IPS DF 19.7 (cell line): ENCODE results near the gene TDRD12.
"Not testable (repeated sequence)": the region's sequence is repeated elsewhere in the genome, so short reads cannot be mapped to it uniquely, and the experiment has no call there.

Experiments used
- DNase-seq: peaks from one replicate; pipeline ENCODE4 v3.0.0-alpha.2; 2013; ENCODE audit warnings: low read depth, low spot score

The TDRD12 gene

DNA sequence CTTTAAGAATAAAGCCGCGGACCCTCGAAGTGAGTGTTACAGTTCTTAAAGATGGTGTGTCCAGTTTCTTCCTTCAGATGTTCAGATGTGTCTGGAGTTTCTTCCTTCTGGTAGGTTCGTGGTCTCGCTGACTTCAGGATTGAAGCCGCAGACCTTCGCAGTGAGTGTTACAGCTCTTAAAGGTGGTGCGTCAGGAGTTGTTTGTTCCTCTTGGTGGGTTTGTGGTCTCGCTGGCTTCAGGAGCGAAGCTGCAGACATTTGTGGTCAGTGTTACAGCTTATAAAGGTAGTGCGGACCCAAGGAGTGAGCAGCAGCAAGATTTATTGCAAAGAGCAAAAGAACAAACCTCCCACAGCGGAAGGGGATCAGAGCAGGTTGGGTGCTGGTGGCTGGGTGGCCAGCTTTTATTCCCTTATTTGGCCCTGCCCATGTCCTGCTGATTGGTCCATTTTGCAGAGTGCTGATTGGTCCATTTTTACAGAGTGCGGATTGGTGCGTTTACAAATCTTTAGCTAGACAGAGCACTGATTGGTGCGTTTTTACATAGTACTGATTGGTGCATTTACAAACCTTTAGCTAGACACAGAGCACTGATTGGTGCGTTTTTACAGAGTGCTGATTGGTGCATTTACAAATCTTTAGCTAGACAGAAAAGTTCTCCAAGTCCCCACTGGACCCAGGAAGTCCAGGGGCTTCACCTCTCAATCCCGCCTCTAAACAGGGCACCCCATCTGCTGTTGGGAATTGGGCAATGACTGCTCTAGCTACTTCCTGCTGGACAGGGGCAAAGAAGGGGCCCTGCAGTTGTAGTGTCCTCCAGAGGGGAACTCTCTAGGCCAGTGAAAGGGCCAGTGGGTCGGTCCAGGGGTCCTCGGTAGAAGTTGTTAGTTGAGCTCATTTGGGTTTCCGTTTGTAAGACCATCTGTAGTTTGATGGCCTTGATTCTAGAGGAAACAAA is 26.1 kb upstream of the TDRD12 start:
- DNase-seq = not testable (repeated sequence)

DNA sequence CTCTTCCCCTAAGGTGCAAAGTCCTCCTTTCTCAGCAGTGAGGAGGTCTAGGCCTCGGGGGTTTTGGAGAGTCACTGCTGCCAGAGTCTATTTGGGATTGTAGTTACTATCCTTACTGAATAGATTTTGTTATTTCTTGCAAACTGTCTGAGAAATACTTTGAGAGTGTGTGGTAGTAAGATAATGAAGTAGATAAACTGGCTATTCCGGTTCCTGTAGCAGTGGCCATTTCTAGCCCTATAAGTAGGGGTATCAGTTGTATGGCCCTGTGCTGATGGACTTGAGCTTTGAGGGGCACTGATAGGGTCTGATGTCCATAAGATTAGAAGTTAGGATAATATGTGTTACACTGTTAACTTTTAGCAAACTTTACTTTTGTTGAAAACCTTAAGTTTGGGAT is 25.3 kb upstream of the TDRD12 start:
- not testable (repeated sequence) for DNase-seq

DNA sequence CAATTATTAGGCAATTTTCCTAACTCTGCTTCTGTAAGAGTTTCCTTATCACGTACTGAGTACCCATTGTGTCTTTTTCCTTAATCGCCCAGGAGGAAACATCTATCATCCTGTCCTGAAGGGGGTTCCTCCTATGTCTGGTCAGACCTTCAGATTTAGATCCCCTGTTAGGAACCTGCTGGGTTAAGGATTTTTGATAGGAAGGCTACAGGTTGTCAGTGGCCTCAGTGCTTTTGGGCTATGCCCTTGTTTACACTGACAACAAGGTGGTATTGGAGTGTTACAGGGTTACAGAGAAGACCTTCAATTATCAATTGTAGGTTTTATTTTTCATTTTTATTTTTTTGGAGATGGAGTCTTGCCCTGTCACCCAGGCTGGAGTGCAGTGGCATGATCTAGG is 24.7 kb upstream of the TDRD12 start:
- DNase-seq = not testable (repeated sequence)

GRCh38 chr19:32695506-32695905 is 24.1 kb upstream of the TDRD12 start:
- DNase-seq = not testable (repeated sequence)

DNA sequence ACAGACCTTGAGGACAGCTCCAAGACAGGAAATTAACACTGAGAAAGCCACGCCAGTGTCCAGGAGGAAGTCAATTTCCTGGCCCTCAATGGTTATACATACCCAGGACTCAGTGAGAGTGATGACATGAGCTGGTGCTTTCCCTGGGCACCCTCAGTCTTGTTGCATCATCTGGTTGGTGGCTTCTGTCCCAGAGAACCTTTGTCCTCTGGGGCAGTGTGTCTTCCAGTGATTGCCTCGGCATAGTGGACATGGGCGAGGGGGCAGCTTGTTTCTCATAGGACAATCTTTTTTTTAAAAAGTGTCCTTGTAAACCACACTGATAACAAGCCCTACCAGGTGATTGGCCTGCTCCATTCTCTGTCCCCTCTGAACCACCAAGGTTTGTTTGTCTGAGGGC is 22.8 kb upstream of the TDRD12 start:
- DNase-seq = not testable (repeated sequence)

DNA sequence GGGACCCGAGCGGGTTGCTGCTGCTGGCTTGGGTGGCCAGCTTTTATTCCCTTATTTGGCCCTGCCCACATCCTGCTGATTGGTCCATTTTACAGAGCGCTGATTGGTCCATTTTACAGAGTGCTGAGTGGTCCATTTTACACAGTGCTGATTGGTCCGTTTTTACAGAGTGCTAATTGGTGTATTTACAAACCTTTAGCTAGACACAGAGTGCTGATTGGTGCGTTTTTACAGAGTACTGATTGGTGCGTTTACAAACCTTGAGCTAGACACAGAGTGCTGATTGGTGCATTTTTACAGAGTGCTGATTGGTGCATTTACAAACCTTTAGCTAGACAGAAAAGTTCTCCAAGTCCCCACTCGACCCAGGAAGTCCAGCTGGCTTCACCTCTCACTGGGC is 19.4 kb upstream of the TDRD12 start:
- DNase-seq = not testable (repeated sequence)

DNA sequence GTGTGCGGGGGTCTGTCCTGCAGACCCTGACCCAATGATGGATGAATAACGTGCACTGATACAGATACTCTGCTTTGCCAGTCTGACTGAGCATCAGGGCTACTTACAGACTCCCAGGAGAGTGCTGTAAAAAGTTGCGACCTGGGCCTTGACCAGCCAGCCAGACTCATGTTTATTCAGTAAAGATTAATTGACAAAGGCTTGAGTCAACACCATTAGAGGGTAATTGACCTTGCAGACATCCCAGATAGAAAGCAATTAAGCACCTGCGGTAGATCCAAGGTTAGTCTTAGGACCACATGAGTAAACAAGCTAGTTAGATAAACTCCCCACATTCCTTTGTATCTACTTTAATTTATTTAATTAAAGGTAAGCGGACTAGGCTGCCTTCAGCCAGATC is 17.6 kb upstream of the TDRD12 start:
- no peak for DNase-seq

DNA sequence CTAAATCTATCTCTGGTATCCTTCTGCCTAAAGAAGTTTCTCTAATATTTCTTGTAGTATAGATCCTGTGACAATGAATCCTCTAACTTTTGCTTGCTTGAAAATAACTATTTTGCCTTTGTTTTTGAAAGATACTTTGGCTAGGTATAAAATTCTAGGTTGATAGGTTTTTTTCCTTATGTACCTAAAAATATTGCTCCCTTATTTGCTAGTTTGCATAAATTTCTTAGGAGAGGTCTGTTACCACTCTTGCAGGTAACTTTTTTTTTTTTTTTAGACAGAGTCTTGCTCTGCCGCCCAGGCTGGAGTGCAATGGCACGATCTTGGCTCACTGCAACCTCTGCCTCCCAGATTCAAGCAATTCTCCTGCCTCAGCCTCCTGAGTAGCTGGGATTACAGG is 15.6 kb upstream of the TDRD12 start:
- not testable (repeated sequence) for DNase-seq

DNA sequence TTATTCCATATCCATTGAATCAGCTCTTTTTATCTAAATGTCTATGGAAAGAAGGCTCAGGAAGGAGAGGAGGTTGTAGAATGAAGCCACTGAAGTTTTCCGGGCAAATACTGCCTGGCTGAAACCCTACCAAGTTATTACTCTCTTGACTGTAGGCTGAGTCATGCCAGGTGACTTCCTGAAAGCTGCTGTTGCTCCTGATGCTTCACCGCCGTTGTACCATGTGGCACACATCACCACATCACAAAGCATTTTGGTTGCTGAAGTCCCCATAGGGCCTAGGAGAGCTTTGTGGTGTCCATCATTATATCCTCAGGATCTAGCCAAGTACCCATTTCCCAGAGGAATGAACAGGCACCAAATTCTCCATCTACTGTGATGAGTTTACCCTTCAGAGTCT is 11.1 kb upstream of the TDRD12 start:
- no peak for DNase-seq

DNA sequence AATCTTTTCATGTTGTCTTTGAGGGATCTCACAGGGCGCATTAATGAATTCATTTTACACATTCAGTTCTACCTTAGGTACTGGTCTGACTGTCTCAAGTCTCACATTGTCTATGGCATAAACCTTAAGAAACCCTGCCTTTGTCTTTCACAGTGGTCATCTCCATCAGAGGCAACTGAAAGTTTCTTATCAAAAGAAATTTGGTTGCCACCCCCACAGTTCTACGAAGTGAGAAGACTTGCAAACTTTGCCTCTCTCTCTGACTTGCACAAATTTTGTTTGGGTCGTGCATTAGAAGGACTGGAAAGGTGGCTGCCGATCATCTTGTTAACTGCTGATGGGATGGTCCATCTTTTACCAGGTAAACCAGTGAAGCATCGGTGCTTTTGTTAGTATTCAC is 10.5 kb upstream of the TDRD12 start:
- no peak for DNase-seq

DNA sequence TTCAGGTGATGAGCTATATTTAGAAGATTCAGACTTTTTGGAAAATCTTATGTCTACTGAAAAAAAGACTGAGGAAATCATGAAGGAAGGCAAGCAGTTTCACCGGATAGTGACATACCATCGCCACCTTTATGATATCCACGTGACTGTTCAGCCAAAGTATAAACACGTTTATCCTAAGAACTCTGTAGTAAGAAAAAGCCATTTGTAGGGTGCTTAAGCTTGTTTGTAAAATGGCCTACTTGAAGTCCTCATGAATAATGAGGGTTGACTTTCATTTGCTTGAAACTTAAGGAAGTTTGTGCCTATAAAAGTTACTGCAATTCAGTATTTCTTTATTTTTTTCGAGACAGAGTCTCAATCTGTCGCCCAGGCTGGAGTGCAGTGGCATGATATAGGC is 7.8 kb upstream of the TDRD12 start:
- no peak for DNase-seq

DNA sequence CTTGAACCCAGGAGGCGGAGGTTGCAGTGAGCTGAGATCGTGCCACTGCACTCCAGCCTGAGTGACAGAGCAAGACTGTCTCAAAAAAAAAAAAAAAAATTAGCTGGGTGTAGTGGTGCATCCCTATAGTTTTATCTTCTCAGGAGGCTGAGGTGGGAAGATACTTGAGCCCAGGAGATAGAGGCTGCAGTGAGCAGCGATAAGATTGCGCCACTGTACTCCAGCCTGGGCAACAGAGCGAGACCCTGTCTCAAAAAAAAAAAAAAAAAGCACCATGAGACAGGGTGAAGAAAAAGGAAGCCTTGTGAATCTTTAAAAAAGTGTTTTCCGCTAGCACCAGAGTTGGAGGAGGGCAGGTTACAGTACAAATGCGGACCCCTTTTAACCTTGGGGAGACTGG is 3.4 kb upstream of the TDRD12 start:
- not testable (repeated sequence) for DNase-seq

GRCh38 chr19:32717496-32717895 is 2.1 kb upstream of the TDRD12 start:
- no peak for DNase-seq

DNA sequence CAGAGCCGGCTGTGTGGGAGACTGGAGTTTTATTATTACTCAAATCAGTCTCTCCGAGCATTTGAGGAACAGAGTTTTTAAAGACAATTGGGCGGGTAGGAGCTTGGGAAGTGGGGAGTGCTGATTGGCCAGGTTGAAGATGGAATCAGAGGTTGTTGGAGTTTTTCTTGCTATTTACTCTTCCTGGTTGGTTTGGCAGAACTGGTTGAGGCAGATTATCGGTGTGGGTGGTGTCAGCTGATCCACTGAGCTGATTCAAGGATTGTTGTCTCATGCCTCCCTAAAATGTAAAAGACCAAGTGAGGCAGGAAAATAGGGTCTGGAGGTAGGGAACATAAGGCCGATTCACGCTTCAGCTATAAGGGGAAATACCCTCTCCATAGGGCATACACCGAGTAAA is 1.3 kb upstream of the TDRD12 start:
- DNase-seq = no peak

- DNase-seq = no peak
Observed at GRCh38 chr19:32720216-32720935, 809 bp downstream of the TDRD12 start.

DNA sequence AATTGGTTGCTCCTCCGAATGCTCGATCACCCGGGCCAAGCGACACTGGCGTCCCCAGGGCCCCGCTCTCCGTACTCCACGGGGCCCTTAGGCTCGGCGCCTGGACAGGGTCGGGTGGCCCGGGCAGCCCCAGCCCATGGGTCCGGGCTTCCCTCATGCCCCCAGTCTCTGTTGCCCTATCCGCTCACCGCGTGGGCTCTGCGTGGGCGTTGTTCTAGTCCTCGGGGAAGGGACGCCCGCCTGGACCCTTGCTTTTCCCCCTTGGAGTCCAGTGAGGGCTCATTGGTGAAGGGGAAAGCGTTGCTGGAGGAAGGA is 1.3 kb downstream of the TDRD12 start:
- no peak for DNase-seq

GRCh38 chr19:32735936-32736335 is 16.4 kb downstream of the TDRD12 start:
- DNase-seq = no peak

DNA sequence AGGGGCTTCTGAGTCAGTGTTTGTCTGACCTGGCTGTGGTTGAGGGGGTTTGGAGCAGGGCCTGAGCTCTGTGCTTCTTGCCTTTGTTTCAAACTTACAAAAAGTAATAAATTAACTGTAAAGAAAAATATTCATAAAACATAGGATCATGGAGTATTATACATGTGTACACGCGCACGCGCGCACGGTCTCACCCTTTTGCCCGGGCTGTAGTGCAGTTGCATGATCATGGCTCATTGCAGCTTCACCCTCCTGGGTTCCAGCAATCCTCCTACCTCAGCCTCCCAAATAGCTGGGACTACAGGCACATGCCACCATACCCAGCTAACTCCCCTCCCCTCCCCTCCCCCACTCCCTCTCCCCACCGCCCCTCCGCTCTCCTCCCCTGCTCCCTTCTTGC is 23.5 kb downstream of the TDRD12 start:
- no peak for DNase-seq

- DNase-seq = no peak
Observed at GRCh38 chr19:32743447-32743846, 23.9 kb downstream of the TDRD12 start.

DNA sequence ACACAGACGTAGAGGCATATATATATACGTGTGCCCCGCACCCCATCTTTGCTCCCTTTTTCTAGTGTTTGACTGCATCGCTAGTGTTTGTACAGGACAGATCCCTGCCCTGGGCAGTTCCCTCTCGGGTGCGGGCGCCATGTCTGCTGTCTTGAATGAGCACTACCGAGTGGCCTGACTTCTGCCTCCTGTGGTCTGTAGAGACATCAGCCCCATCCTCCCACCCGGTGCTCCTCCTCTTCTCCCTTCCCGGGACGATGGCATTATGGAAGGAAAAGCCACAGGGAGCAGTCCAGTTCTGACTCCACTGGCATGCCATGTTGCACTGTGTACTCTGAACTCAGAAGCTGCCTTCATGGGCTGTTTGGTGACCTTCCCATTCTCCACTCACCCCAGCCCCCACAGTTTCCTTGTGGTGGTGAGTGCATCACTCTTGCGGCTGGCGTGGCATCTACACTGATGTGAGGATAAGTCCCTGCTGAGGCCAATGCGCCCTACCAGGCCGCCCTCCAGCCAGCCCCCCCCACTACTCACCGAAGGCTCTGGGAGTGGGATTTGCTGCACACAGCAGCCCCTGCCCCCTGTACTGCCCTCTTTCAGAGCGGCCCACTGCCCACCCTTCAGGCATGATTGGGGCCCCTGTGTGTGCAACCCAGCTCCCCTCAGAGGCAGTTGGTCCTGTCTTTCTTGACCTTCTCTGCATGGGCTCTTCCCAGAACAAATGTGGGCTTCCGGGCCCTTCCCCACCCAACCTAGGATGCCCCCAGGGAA is 25.2 kb downstream of the TDRD12 start:
- DNase-seq = no peak

DNA sequence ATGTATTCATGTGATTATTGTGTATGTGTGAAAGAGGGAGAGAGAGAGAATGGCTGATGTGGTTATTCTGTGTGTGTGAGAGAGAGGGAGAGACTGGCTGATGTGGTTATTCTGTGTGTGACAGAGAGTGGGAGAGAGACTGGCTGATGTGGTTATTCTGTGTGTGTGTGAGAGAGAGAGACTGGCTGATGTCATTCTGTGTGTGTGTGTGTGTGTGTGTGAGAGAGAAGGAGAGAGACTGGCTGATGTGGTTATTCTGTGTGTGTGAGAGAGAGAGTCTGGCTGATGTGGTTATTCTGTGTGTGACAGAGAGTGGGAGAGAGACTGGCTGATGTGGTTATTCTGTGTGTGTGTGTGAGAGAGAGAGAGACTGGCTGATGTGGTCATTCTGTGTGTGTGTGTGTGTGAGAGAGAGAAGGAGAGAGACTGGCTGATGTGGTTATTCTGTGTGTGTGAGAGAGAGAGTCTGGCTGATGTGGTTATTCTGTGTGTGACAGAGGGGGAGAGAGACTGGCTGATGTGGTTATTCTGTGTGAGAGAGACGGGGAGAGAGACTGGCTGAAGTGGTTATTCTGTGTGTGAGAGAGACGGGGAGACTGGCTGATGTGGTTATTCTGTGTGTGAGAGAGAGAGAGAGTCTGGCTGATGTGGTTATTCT is 26.2 kb downstream of the TDRD12 start:
- DNase-seq = not testable (repeated sequence)
